Activated CD8-positive, alpha-beta memory T cell treated with anti-CD3 and anti-CD28 coated beads for 4 hours (primary cell): ENCODE measurements around the gene GRM1.
"Not testable (repeated sequence)": the region's sequence is repeated elsewhere in the genome, so short reads cannot be mapped to it uniquely, and the experiment has no call there.

ENCODE experiments used
- DNase-seq, 2 donors: peaks; one replicate each; pipeline ENCODE4 v3.0.0-alpha.2; 2020; ENCODE audit warnings: low read depth in 2 of 2

The GRM1 gene

GRCh38 chr6:146191166-146191565 lies 162.3 kb downstream of the GRM1 start:
- no peak for DNase-seq

GRCh38 chr6:146191612-146192011 lies 162.8 kb downstream of the GRM1 start:
- no peak for DNase-seq

GRCh38 chr6:146194434-146194833 lies 165.6 kb downstream of the GRM1 start:
- DNase-seq: no peak

GRCh38 chr6:146200176-146200575 lies 171.3 kb downstream of the GRM1 start:
- no peak for DNase-seq

- no peak for DNase-seq
Measured at GRCh38 chr6:146202570-146202969, 173.7 kb downstream of the GRM1 start.

GRCh38 chr6:146209942-146210341 lies 181.1 kb downstream of the GRM1 start:
- DNase-seq: no peak

GRCh38 chr6:146210406-146211083 lies 181.7 kb downstream of the GRM1 start:
- DNase-seq: no peak

- DNase-seq: no peak
Measured at GRCh38 chr6:146211646-146212045, 182.8 kb downstream of the GRM1 start.

GRCh38 chr6:146212781-146213180 lies 183.9 kb downstream of the GRM1 start:
- DNase-seq: no peak

- DNase-seq: no peak
Measured at GRCh38 chr6:146219101-146219500, 190.2 kb downstream of the GRM1 start.

GRCh38 chr6:146224449-146224848 lies 195.6 kb downstream of the GRM1 start:
- no peak for DNase-seq

GRCh38 chr6:146224988-146225387 lies 196.1 kb downstream of the GRM1 start:
- no peak for DNase-seq

GRCh38 chr6:146240322-146240721 lies 211.5 kb downstream of the GRM1 start:
- DNase-seq: no peak

GRCh38 chr6:146240807-146241206 lies 211.9 kb downstream of the GRM1 start:
- DNase-seq: no peak

GRCh38 chr6:146243646-146244045 lies 214.8 kb downstream of the GRM1 start:
- DNase-seq: not testable (repeated sequence)

- no peak for DNase-seq
Measured at GRCh38 chr6:146244630-146245143, 215.8 kb downstream of the GRM1 start.

GRCh38 chr6:146246028-146246427 lies 217.2 kb downstream of the GRM1 start:
- DNase-seq: no peak

GRCh38 chr6:146253691-146254090 lies 224.8 kb downstream of the GRM1 start:
- DNase-seq: no peak

- DNase-seq: no peak
Measured at GRCh38 chr6:146258206-146258605, 229.3 kb downstream of the GRM1 start.

- DNase-seq: no peak
Measured at GRCh38 chr6:146260886-146261285, 232.0 kb downstream of the GRM1 start.

- no peak for DNase-seq
Measured at GRCh38 chr6:146265056-146265455, 236.2 kb downstream of the GRM1 start.

- no peak for DNase-seq
Measured at GRCh38 chr6:146267447-146267846, 238.6 kb downstream of the GRM1 start.

GRCh38 chr6:146267946-146268345 lies 239.1 kb downstream of the GRM1 start:
- no peak for DNase-seq

GRCh38 chr6:146269482-146269881 lies 240.6 kb downstream of the GRM1 start:
- DNase-seq: no peak
